OCI-M1 (cell line): Measurements from ENCODE around the gene CHSY3.

Experiments
- DNase-seq: peaks from one replicate; lab custom pipeline; 2025; lab: John Stamatoyannopoulos, UW

The CHSY3 gene

GRCh38 chr5:130024006-130024405 lies 119.7 kb downstream of the CHSY3 start:
- DNase-seq = no peak

- peak; percentile 49 for DNase-seq
Measured at GRCh38 chr5:130025511-130025910, 121.2 kb downstream of the CHSY3 start.

- no peak for DNase-seq
Measured at GRCh38 chr5:130032807-130033206, 128.5 kb downstream of the CHSY3 start.

- DNase-seq = peak; percentile 66
Measured at GRCh38 chr5:130034566-130035210, 130.4 kb downstream of the CHSY3 start.

- no peak for DNase-seq
Measured at GRCh38 chr5:130035388-130035787, 131.1 kb downstream of the CHSY3 start.

- DNase-seq = no peak
Measured at GRCh38 chr5:130037905-130038304, 133.6 kb downstream of the CHSY3 start.

- DNase-seq = no peak
Measured at GRCh38 chr5:130043834-130044233, 139.6 kb downstream of the CHSY3 start.

- no peak for DNase-seq
Measured at GRCh38 chr5:130045334-130045733, 141.1 kb downstream of the CHSY3 start.

- no peak for DNase-seq
Measured at GRCh38 chr5:130050585-130050984, 146.3 kb downstream of the CHSY3 start.

- DNase-seq = no peak
Measured at GRCh38 chr5:130052752-130053151, 148.5 kb downstream of the CHSY3 start.

- DNase-seq = no peak
Measured at GRCh38 chr5:130055572-130055971, 151.3 kb downstream of the CHSY3 start.

GRCh38 chr5:130061746-130062145 lies 157.5 kb downstream of the CHSY3 start:
- DNase-seq = no peak

- no peak for DNase-seq
Measured at GRCh38 chr5:130063603-130064002, 159.3 kb downstream of the CHSY3 start.

GRCh38 chr5:130064484-130064883 lies 160.2 kb downstream of the CHSY3 start:
- no peak for DNase-seq

- DNase-seq = no peak
Measured at GRCh38 chr5:130065617-130066016, 161.4 kb downstream of the CHSY3 start.

- no peak for DNase-seq
Measured at GRCh38 chr5:130066644-130067043, 162.4 kb downstream of the CHSY3 start.

- no peak for DNase-seq
Measured at GRCh38 chr5:130067364-130067763, 163.1 kb downstream of the CHSY3 start.

- DNase-seq = no peak
Measured at GRCh38 chr5:130068101-130068500, 163.8 kb downstream of the CHSY3 start.

GRCh38 chr5:130068988-130069387 lies 164.7 kb downstream of the CHSY3 start:
- DNase-seq = no peak

- DNase-seq = no peak
Measured at GRCh38 chr5:130074820-130075219, 170.6 kb downstream of the CHSY3 start.

- peak; percentile 7 for DNase-seq
Measured at GRCh38 chr5:130077007-130077406, 172.7 kb downstream of the CHSY3 start.

GRCh38 chr5:130078661-130079060 lies 174.4 kb downstream of the CHSY3 start:
- DNase-seq = no peak

- no peak for DNase-seq
Measured at GRCh38 chr5:130090569-130091270, 186.5 kb downstream of the CHSY3 start.

- no peak for DNase-seq
Measured at GRCh38 chr5:130092991-130093390, 188.7 kb downstream of the CHSY3 start.
